Parietal lobe (tissue), 2 donors: ENCODE data around the gene KCNK13. TPM values are rescaled to one million over a fixed set of nuclear protein-coding genes. Genes with fewer than 3 reads are reported as not detected.

Source experiments
- small RNA-seq: library from RNA; depleted of rRNA; stranded (forward); fragments of <200 nt; gene quantifications from one replicate; pipeline ENCODE3, GENCODE V24; 2014; ENCODE audit warnings: low replicate concordance
- total RNA-seq: library from RNA; depleted of rRNA; stranded (reverse); fragments of >200 nt; gene quantifications from one replicate; pipeline ENCODE4 v1.2.3, GENCODE V29; 2014

KCNK13 gene
- total RNA-seq, result 0.31 TPM

GRCh38 chr14:90061685-90062126 lies at the start of gene KCNK13:
Gene KCNK13 (plus strand): TSS chr14:90061994. CDS start chr14:90062206, 212 bp downstream.

Small RNA genes within 50 kb of the gene (small RNA-seq; reads per million reads assigned to genes)
- gene RF00019, result not detected

Other genes with a start within 250 kb of the KCNK13 start
- 7.2 TPM for gene EFCAB11, start 107.3 kb upstream of the KCNK13 start, total RNA-seq
- 45.1 TPM for gene TDP1, start 106.1 kb upstream of the KCNK13 start, total RNA-seq
- 52.9 TPM for gene PSMC1, start 194.6 kb downstream of the KCNK13 start, total RNA-seq